NCI-H2107 (cell line): Measurements from ENCODE around the gene LRBA.

Source experiments
- DNase-seq: peaks from one replicate; lab custom pipeline; 2025; lab: John Stamatoyannopoulos, UW

Gene LRBA

DNA sequence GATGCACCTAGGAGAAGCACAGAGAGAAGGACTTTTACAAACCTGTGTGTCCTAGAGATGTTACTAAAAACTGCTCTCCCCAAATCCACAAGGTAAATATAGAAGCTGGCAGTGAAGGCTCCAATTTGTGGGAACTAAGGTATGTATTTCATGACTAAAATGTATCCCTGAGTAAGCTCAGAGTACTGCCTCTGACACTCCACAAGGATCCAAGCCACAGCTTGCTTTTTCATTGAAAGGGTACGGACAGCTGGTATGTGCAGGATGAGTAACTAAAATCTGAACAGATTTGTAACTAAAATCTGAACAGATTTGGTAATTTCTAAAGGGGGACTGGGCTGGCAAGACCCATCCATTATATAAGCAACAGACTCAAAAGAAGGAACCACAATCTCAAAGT lies 749.3 kb downstream of the LRBA start:
- DNase-seq, result no peak

DNA sequence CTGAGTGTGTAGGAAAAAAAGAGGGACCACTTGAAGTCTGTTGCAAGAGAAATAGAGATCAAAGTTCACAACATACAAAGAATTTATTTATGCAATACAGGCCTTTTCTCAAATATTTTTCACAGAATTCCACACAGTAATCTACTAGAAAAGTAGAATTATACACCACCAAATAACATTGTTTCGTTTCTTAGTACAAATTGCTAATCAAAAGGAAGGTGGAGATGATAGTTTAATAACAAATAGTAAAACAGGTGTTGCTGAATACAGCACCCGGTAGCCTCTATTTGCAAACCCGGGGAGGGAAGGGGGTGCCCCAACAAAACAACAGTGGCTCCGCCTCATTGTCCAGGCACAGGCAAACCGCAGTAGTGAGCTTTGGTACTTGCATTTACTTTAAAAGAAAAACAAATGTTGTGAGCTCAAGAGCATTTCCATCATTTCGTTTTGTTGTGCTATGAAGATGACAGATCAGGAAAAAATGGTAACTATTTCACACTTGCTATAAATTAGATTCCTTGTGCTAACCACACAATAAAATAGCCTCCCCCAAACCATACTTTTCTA lies 750.4 kb downstream of the LRBA start:
- no peak for DNase-seq

DNA sequence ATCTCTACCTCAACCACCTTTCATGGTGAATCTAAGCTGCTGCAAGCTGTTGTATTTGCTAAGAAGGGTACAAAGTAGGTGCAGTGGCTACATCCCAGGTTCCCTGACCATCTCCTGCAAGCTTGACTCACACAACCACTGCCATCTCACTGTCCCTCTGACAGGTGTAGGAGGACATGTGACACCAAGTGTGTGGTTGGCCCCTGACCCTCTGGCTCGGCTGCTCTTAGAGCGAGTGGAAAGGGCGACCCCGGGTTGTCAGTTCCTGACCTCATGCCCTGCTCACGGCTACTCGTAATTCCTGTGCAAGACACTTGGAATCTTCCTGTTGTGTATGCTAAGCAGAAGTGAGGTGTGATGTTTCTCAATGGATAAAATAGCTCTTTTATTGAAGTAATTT lies 752.5 kb downstream of the LRBA start:
- no peak for DNase-seq

DNA sequence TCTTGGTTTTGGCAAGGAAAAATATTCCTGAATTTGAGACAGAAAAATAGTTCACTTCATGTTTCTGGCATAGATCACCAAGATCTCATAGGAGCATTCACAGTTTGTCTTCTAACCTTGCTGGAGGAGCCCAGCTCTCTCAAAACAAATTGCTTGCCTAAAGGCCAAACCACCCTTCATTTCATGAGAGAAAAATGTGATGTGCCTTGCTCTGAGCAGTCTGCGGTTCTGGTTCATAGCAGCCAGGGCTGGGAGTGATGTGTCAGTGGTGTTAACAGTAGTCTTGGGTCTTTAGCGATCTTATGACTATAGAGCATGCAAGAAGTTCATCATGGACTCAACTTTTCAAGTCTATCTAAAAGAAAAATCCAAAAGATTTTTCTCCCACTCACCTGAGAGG lies 753.5 kb downstream of the LRBA start:
- no peak for DNase-seq

DNA sequence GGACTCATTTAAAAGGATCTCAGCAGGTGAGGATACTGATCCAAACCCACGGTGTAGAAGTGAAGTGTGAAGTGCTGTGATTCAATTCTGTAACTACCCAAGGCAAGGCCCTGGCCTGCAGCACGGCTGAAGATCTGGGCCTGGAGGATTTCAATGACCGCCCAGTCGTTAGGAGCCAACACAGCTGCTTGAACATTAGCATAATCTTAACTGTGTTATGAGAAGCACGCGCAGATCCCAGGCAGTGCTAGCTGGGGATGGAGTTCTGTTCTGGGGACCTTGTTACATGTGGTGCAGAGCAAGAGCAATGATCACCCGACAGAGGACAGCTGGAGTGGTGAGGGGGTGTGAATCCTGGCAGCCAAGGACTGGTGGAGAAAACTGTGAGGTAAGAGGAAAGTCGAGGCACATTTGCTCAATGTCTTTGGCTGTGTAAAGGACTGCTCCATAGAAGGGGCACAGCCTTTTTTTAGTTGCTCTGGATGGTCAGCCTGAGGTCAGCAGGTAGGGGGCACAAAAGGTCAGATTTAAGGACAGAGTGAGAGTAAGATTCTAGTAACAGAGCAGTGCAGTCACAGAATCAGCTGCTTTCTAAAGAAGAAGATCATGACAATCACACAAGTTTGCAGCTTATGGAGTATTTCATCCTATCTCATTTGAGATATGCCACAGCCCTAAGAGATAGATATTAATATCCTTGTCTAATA lies 755.1 kb downstream of the LRBA start:
- DNase-seq, result no peak

DNA sequence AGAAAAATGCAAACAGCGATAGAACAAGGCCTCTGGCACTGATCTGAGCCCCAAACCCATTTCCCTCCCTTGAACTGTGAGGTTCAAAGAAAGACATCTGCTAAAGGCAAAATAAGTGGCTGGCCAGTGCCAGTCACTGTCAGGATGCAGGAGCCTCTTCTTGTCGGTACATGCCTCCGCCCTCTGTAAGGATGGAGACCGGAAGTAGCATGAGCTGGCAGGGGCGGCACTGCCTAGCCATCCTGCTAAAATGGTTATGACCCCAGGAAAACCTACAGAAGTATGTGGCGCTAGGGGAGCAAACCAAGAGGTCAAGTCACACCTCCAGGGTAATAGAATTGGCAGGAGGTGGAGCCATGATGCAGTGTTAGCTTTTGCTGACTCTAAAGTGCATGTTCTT lies 756.5 kb downstream of the LRBA start:
- DNase-seq, result no peak

DNA sequence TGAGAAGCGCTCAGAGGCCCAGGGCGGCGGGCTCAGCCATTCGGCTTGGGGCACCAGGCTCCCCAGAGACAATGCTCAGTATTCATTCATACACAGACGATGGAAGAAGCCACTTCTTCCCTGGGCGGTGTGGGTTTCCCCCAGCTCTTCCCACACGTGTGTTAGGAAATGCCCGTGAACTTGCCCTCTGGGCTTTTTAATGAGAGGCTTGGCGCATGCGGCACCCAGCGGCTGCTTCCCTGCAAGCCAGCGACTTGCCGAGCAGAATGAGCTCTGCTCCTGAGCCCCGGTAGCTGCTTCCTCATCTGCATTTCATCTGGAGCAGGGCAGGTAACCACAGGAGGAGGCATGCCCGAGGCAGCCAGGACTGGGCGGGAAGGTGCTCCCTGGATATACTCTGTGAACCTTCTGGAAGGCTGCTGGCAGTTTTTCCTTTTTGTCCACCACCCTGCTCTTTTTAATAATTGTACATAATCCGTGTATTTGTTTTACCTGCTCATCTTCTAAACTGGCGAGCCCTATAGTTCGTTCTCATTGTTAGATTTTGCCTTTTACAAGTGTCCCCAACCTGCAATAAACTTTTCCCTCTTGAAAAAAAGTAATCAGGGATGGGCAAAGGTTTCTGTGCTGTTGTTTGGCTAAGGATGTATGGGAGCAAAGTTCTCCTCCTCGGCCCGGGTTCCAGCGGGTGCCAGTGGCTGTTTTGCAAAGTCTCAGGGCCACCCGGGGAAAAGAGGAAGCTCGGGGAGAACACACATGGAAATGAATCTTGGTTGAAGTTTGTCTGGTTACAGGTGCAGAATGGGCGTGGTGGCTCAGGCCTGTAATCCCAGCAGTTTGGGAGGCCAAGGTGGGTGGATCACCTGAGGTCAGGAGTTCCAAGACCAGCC lies 758.0 kb downstream of the LRBA start:
- DNase-seq, result no peak

DNA sequence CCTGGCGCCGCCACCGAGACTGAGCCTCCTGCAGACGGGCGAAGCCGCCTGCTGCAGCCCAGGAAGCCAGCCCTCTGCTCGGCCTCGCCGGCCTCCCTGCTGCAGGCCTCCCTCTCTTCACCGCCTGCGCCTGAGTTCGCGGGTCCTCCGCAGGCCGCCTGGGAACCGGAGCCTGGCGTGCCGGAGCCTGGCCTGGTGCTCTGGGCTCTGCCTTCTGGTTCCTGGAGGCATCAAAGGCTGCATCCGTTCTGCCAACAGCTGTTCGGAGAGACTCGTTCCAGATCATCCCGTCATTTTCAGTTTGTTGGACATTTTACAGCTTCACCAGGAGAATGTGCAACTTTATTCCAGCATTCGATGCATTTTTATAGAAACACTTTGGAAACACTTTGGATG lies 758.9 kb downstream of the LRBA start:
- no peak for DNase-seq

DNA sequence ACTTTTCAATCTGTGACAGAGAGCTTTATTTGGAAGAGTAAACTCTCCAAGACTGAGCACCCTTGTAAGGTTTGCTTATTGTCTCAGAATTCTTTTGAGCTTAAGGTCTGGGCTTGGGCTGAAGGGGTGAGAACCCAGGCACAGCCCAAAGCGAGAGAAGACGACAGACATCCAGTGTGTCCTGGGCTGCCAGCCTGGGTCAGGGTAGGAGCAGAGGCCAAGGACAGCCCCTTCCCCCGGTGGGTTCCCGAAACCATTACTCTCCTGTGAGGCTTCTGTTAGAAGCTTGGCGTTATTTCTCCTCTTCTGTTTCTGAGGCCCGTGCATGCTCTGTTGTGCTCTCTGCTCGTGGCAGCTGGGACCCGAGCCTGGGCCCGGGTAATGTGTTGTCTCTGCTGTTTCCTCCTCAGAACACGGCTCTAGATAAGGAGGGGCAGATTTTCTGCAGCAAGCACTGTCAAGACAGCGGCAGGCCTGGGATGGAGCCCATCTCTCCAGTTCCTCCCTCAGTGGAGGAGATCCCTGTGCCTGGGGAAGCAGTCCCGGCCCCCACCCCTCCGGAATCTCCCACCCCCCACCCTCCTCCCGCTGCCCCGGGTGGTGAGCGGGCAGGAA lies 759.4 kb downstream of the LRBA start:
- no peak for DNase-seq

DNA sequence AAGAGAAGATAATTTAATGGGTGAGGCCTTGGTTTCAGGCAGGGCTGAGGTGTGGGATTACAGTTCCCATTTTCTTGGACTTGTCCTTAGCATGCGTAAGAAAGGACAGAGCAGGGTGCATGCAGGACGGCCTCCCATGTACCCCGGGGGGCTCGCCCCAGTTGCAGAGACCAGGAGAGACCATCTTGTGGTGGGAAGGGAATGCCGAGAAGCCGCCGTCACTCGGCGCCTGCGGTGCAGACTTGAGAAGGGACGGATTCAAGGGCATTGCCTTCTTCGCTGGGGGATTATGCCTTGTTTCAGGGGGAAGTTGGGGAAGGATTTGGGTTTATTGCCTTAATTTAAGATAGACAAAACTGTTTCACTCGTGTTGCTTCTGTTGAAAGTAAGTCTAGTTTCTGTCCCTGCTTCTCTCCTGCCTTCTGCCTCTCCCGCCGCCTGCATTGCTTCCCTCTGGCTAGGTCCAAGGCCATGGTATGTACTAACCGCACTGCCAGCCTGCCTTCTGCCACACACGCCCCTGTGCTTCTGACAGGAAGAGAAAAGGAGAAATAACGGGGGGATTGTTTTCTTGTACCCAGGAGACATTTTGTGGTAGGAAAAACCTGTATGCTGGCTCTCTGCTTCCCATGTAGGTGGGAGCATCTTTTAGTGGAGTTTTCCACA lies 761.0 kb downstream of the LRBA start:
- no peak for DNase-seq

DNA sequence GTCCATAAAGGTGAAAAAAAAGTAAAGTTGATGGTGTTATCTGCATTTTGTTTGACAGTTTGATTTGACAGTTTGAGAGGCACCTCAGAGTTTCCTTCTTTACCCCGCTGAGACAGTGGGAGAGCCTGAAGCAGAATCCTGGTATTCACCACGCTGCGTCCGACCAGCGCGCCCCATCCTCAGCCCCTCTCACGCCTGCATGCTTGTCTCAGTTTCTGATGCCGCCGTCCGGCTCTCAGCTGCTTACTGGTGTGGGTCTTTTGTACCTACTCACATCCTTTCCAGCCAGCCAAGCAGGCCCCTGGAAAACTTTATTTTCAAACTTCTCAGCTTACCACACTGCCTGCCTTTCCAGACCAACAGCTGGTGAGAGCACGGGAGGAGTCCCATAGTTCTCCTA lies 761.7 kb downstream of the LRBA start:
- no peak for DNase-seq

DNA sequence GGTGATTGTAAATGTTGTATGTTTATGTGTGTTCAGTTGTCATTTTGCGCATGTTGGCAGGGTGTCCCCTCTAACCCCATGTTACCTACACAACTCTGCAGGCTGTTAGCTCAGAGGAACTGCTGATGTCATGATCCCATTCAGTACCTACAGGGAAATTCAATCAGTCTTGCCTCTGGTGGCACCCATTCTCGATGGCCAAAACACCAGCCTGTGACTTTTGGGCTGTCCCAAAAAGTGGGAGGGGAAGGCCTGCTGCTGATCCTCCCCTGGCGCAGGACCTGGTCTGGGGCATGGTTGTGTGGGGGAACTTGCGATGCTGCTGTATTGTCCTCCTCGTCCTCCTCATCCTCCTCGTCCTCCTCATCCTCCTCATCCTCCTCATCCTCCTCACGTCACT lies 762.3 kb downstream of the LRBA start:
- DNase-seq, result no peak

DNA sequence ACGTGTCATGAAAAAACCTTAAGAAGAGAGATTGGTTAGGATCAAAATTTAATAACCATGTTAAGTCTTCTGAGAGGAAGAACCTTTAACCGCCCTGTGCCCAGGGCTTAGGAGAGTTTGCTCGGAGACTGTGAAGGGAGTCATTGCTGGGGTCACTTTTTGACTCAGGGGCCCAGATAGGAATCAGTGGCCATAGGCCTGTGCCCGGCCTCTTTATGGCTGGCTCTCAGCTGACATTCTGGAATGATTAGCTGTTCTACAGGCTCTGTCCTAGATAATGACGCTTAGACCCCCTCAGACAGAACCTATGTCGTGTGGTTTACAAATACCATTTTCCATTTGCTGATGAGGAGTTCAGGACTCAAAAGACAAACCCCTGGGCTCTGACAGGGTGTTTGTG lies 762.8 kb downstream of the LRBA start:
- no peak for DNase-seq

DNA sequence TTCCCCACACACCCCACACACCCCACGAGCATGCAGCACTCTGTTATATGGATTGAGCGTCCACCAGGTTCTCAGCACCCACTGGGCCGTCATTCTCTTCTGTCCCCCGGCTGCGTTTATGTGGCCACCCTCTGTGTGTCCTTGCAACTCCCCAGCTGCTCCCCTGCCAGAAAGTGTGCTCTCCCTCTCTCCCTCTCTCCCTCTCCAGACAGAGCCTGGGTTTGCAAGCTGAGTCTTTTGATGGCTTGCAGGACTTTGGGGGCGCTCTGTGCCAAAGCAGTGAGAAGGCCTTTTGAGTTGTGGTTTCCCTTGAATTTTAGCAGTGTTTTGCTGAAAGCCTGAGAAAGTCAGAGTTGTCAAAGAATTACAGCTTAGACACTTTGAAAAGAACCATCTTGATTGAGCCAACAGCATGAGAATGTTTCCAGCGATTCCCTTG lies 763.3 kb downstream of the LRBA start:
- DNase-seq, result no peak

DNA sequence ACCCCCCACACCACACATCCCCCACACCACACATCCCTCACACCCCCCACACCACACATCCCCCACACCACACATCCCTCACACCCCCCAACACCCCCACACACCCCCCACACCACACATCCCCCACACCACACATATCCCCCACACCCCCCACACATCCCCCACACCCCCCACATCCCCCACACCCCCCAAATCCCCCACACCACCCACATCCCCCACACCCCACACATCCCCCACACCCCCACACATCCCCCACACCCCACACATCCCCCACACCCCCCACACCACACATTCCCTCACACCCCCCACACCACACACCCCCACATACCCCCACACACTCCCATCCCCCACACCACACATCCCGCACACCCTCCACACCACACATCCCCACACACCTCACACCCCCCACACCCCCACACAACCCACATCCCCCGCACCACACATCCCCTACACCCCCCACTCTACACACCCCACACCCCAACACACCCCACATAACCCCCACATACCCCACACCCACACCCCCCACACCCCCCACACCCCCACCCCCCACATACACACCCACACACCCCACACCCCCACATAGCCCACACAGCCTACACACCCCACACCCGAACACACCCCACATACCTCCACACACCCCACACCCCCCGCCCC lies 764.0 kb downstream of the LRBA start:
- no peak for DNase-seq

DNA sequence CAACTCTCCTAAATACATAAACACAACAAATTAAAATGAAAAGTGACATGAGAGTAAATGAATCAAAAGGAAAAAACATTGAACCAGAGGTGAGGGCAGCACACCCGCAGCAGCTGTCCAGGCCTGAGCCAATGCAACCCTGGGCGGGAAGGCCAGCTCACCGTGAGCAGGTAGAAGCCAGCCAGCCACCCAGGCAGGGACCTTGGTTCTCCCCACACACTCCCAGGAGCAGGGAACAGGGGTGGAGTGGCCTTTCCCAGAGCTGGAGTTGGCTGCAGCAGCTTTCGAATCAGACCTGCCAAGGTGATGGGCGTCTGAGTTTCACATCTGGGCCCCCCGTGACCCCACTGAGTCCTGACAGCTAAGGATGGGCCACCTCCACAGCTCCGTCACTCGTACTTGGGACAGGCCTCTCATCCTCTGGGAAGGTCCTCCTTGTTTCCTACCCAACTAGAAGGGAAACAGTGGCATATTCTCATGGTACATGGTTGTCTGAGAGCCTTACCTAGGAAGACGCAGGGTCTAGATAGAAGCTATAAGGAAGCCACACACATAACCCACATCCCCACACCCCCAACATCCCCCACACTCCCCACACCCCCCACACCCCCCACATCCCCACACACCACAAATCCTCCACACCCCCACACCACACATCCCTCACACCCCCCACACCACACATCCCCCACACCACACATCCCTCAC lies 764.6 kb downstream of the LRBA start:
- no peak for DNase-seq

DNA sequence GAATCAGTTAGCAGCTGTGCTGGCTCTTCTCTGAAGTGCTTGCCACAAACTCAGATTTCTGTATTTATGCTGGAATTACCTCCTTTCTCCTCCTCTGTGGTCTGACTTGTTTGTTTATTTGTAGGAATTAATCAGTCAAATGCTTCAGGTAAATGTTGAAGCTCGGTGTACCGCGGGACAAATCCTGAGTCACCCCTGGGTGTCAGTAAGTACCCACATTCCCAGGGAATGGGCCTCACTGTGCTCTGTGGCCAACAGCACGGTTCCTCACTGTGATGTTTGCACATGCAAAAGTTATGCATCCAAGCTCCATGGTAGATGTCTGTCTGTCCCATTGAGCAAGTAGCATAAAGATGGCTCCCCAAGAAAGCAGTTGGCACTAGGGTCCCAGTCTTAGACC lies 766.9 kb downstream of the LRBA start:
- DNase-seq, result no peak

DNA sequence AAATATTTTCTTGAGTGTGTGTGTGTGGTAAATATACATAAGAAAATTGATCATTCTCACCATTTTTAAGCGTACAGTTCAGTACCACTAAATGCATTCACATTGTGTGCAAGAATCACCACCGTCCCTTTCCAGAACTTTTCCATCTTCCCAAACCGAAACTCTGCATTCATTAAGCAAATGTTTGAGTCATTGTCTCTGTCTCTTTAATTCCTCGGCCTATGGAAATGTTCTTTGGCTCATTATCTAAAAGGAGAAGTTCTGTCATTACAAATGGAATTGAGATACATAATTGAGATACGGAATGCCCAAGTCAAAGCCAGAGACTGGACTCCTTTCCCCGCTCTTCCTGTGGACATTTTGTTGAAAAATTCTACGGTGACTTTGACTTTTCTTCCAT lies 767.9 kb downstream of the LRBA start:
- DNase-seq, result no peak

DNA sequence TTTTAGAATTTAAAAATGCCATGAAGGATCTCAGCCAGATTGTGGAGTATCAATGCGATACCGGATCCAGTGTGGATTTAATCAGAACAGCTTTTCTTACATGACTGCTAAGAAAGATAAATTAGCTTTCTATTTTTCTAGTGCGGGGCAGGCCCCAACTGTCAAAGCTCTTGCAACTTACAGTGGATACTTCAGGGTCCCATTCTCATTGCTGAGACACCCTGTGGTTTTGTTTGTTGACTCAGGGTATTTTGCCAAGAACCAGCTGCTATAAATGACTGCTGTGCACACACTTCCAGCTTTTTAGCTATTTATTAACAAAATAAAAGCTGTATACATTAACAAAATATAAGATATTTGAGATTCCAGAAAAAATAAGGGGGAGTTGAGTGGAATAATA lies 770.5 kb downstream of the LRBA start:
- peak; percentile 6 for DNase-seq

DNA sequence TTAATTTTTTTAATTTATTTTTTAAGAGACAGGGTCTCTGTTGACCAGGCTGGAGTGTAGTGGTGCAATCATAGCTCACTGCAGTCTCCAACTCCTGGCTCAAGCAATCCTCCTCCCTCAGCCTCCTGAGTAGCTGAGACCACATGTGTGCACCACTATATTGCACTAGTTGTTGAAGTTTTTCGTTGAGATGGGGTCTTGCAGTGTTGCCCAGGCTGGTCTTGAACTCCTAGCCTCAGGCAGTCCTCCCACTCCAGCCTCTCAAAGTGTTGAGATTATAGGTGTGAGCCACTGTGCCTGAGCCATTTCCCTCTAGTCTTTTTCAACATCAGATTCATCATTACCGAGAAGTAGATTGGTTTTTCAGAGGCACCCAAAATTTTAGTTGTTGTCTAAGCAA lies 771.2 kb downstream of the LRBA start:
- no peak for DNase-seq

DNA sequence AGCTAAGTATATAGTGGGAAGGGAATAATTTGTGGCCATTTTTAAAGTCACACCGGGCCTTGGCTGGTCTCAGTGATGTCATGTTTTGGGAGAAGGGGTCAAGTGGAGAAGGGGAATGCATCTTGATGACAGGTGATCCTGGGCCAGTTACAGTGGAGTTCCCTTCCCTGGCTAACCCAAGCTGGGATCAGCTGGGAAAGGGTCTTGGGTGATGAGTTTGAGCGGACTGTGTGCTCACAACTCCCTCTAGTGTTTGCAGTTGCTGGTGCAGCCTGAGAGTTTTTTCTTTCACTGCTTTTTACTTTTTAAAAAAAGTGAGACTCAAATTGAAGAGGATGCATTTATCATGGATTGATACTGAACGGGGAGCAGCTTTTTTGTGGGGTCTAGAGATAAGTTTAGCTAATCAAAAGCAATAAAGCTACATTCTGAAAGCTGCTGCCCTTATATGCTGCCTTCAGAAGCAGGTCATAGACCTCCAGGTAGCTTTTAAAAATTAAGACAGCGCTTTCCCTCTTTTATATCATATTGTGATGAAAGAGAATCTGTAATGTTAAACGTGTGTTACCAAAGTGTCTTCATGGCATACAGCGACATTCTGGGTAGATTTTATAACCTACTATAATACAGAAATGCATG lies 772.1 kb downstream of the LRBA start:
- no peak for DNase-seq
